ENCODE results near the gene CD55. TPM values are rescaled to one million over a fixed set of nuclear protein-coding genes. Genes with fewer than 3 reads are reported as not detected.
A peak's percentile ranks its signal among the peaks of the same experiment; 100 is the strongest.

CD55 gene
- total and polyA plus RNA-seq, 9 donors = 32.8 to 237 (median 89.7) TPM

DNA sequence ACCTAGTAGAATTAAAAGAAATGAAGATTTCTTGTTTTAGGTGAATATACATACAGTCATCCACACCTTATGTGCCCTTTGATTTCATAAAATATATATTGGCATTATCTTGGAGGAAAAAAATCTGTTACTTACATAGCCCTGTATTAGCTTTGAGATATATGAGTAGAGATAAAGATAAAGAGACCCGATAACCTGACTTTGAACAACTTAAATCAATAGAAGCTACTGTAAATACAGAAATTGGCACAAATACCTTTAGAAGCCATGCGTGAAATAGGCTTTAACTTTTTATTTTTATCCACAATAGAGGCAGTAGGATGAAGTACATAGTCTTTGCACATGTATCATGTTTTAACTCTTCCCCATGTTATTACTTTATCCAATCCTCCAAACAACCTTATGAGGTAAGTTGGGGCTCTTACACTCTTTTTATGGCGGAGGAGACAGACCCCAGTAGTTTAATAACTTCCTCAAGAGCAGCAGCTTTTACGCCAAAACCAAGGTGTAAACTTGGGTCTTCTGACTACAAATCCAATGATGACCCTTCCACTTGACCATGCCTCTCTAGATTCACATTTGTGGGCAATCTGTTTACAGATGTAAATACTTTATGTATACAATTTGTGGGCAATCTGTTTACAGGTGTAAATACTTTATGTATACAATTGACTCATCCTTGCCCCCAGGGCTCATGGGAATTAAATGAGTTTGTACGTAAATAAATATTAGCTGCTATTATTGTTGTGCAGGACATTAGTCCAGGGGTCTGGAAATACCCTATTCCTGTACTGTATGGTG lies 2.1 kb downstream of the CD55 start:
- H3K27ac ChIP-seq = no peak overlapping the region
- H3K9me3 ChIP-seq = no peaks in the 10 kb centered on the region
- H3K4me1 ChIP-seq (ENCODE audit: insufficient read depth) = no peaks in the 10 kb centered on the region
- 53 to 76% (median 72%) methylated on average over 5 of the region's 5 CpGs for WGBS, 3 donors
- H3K27me3 ChIP-seq = no peaks in the 10 kb centered on the region
- intact Hi-C loops (cut with DNase I) = no loop called here
- no peaks in the 10 kb centered on the region for H3K36me3 ChIP-seq
- DNase-seq = no peak
- TF ChIP-seq EP300 (IDR thresholded peaks at IDR 0.05) (no peak), CTCF (IDR thresholded peaks at IDR 0.05) (no peak), POLR2A (IDR thresholded peaks at IDR 0.05) (no peak)
- H3K4me3 ChIP-seq = peak overlapping the region; percentile 95

GRCh38 chr1:207328004-207328403 lies 6.5 kb downstream of the CD55 start:
- intact Hi-C loops (cut with DNase I) = no loop called here
- H3K36me3 ChIP-seq = no peaks in the 10 kb centered on the region

GRCh38 chr1:207328908-207329440 lies 7.5 kb downstream of the CD55 start:
- no peaks in the 10 kb centered on the region for H3K9me3 ChIP-seq
- DNase-seq = no peak
- H3K36me3 ChIP-seq = no peaks in the 10 kb centered on the region
- H3K4me1 ChIP-seq (ENCODE audit: insufficient read depth) = no peaks in the 10 kb centered on the region
- H3K27ac ChIP-seq = no peak overlapping the region
- no peak overlapping the region for H3K4me3 ChIP-seq
- WGBS, 3 donors = 94 to 96% (median 96%) methylated on average over 3 of the region's 3 CpGs
- H3K27me3 ChIP-seq = no peaks in the 10 kb centered on the region
- intact Hi-C loops (cut with DNase I) = no loop called here
- no peak for TF ChIP-seq CTCF (IDR thresholded peaks at IDR 0.05)
- TF ChIP-seq POLR2A (IDR thresholded peaks at IDR 0.05) = no peak
- no peak for TF ChIP-seq EP300 (IDR thresholded peaks at IDR 0.05)

More at GRCh38 chr1:207328004-207328403, 6.5 kb downstream of the CD55 start:
- no peak overlapping the region for H3K4me3 ChIP-seq
- TF ChIP-seq CTCF (IDR thresholded peaks at IDR 0.05) (no peak), POLR2A (IDR thresholded peaks at IDR 0.05) (no peak), EP300 (IDR thresholded peaks at IDR 0.05) (no peak)
- no peaks in the 10 kb centered on the region for H3K9me3 ChIP-seq
- H3K27me3 ChIP-seq = no peaks in the 10 kb centered on the region
- no peaks in the 10 kb centered on the region for H3K4me1 ChIP-seq (ENCODE audit: insufficient read depth)
- H3K27ac ChIP-seq = no peak overlapping the region
- DNase-seq = no peak

GRCh38 chr1:207329469-207329868 lies 8.0 kb downstream of the CD55 start:
- Histone ChIP-seq H3K4me1 (ENCODE audit: insufficient read depth) (no peaks in the 10 kb centered on the region), H3K36me3 (no peaks in the 10 kb centered on the region), H3K4me3 (no peak overlapping the region), H3K27ac (no peak overlapping the region), H3K9me3 (no peaks in the 10 kb centered on the region), H3K27me3 (no peaks in the 10 kb centered on the region)
- TF ChIP-seq EP300 (IDR thresholded peaks at IDR 0.05) (no peak), POLR2A (IDR thresholded peaks at IDR 0.05) (no peak), CTCF (IDR thresholded peaks at IDR 0.05) (no peak)
- DNase-seq = no peak
- intact Hi-C loops (cut with DNase I) = no loop called here
- WGBS, 3 donors = 97 to 100% (median 97%) methylated on average over 3 of the region's 3 CpGs
